GM19397 (cell line): ENCODE measurements around the gene ECEL1.
"Not testable (repeated sequence)": the region's sequence is repeated elsewhere in the genome, so short reads cannot be mapped to it uniquely, and the experiment has no call there.

ENCODE experiments used
- ATAC-seq: cut with Tn5 transposase; IDR thresholded peaks from one replicate; pipeline ENCODE4 v1.9.1; 2021; ENCODE audit warnings: mild to moderate bottlenecking, moderate library complexity; ENCODE audit not compliant: unreplicated experiment

ECEL1 gene, protein sequence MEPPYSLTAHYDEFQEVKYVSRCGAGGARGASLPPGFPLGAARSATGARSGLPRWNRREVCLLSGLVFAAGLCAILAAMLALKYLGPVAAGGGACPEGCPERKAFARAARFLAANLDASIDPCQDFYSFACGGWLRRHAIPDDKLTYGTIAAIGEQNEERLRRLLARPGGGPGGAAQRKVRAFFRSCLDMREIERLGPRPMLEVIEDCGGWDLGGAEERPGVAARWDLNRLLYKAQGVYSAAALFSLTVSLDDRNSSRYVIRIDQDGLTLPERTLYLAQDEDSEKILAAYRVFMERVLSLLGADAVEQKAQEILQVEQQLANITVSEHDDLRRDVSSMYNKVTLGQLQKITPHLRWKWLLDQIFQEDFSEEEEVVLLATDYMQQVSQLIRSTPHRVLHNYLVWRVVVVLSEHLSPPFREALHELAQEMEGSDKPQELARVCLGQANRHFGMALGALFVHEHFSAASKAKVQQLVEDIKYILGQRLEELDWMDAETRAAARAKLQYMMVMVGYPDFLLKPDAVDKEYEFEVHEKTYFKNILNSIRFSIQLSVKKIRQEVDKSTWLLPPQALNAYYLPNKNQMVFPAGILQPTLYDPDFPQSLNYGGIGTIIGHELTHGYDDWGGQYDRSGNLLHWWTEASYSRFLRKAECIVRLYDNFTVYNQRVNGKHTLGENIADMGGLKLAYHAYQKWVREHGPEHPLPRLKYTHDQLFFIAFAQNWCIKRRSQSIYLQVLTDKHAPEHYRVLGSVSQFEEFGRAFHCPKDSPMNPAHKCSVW

GRCh38 chr2:232487385-232488096 lies at the start of gene ECEL1:
Gene ECEL1, minus strand, starts transcription at chr2:232487834. Its CDS starts 1,181 bp downstream, at chr2:232486653.
- ATAC-seq, result no peak

GRCh38 chr2:232537079-232537478 lies 49.4 kb upstream of the ECEL1 start:
- ATAC-seq, result no peak

DNA sequence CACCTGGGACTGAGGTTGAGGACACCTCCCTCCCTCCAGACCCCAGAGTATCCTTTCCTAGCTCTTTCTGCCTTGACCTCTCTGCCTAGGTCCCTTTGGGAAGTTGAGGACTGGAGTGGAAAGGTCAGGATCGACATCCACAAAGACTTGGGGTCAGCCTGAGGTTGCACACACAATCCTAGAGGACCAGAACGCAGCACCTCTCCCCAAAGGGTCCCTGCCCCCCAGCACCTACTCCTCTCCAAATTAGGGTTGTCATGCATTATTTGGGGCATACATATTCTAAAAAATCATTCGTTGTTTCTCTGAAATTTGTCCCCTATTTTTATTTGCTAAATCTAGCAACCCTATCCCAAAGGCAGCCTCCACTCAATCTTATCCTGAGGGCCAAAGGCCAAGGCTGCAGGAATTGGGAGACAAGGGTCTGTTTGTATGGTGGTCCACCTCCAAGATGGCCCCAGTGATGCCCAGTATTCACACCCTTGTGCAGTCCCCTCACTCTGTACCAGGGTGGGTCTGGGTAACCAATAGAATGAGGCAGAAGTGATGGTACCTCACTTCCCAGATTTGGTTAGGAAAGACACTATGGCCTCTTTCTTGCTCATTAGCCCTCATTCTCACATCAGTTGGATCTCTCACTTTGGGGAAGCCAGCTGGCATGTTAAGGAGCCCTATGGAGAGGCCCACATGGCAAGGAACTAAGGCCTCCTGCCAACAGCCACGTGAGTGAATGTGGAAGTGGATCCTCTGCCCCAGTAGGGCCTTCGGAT lies 48.3 kb upstream of the ECEL1 start:
- ATAC-seq, result no peak

- no peak for ATAC-seq
Observed at GRCh38 chr2:232534940-232535651, 47.5 kb upstream of the ECEL1 start.

GRCh38 chr2:232533944-232534710 lies 46.5 kb upstream of the ECEL1 start:
- no peak for ATAC-seq

GRCh38 chr2:232532821-232533220 lies 45.2 kb upstream of the ECEL1 start:
- ATAC-seq, result not testable (repeated sequence)

DNA sequence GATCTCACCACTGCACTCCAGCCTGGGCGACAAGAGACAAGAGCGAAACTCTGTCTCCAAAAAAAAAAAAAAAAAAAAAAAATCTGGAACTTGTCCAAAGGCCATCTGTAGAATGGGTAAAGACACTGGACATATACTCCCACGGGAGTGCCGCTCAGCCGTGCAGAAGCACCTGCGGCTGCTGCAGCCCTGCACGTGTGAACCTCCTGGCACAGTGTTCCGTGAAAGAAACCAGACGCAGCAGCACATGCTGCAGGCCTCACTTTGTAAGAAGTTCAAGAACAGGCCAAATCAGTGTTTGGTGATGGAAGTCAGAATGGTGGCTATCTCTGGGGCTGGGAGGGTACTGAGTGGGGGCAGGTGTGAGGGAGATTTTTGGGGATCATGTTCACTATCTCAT lies 44.8 kb upstream of the ECEL1 start:
- no peak for ATAC-seq

- no peak for ATAC-seq
Observed at GRCh38 chr2:232530626-232531260, 43.1 kb upstream of the ECEL1 start.

DNA sequence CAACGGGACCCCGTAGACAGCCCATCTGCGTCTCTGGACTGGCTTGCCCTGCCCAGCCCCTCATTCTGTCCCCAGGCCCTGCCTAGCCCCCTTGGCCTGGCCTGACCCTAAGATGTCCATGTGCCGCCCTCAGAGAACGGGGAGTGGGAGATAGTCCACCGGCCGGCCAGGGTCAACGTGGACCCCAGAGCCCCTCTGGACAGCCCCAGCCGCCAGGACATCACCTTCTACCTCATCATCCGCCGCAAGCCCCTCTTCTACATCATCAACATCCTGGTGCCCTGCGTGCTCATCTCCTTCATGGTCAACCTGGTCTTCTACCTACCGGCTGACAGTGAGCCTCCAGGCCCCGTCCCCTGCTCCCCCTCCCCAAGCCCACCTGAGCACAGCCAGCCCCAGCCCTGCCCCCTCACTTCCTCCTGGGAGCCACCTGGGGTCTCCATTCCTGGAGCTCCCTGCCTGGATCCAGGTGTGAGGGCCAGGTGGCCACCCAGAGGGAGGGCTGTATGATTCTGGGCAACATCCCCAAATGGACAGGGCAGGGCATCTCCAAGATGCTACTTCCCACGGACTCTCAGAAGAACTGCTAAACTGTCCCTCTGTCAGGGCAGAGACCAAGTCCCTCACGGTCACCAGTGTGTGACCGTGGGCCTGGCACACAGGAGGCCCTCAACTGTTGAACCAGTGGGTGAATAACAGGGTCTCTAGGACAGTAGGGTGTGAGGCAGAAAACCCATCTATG lies 42.3 kb upstream of the ECEL1 start:
- no peak for ATAC-seq

- no peak for ATAC-seq
Observed at GRCh38 chr2:232528746-232529460, 41.3 kb upstream of the ECEL1 start.

GRCh38 chr2:232527905-232528470 lies 40.4 kb upstream of the ECEL1 start:
- ATAC-seq, result no peak

- no peak for ATAC-seq
Observed at GRCh38 chr2:232526372-232526941, 38.8 kb upstream of the ECEL1 start.

- no peak for ATAC-seq
Observed at GRCh38 chr2:232525791-232526371, 38.2 kb upstream of the ECEL1 start, which contains the start of gene CHRND. Gene CHRND, plus strand, starts transcription at chr2:232526160. Its CDS starts 56 bp downstream, at chr2:232526216.

- no peak for ATAC-seq
Observed at GRCh38 chr2:232525199-232525598, 37.6 kb upstream of the ECEL1 start.

- ATAC-seq, result no peak
Observed at GRCh38 chr2:232524771-232525170, 37.1 kb upstream of the ECEL1 start.
